NCI-H69 (cell line): ENCODE data around the gene MYO1D.

Experiments used
- DNase-seq: peaks from one replicate; lab custom pipeline; 2025; lab: John Stamatoyannopoulos, UW

Gene MYO1D

DNA sequence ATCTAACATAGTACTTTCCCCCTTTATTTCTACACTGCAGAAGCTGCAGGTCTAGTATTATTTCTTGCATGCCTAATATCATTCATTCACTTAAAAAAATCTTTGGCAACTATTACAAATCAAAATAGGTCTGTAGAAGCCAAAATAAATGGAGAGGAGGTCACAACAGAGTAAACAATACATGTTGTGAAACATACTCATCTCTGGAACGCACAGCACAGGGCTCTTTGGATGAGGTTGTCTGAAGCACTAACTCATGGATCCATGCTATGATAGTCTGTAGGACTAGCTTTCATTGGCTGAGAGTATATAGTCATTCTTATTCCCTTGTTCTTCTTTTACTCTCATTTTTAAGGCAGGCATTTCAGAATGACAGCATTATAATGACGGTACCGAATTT is 21.3 kb downstream of the MYO1D start:
- no peak for DNase-seq

- no peak for DNase-seq
These were observed 22.0 kb downstream of the MYO1D start for GRCh38 chr17:32854832-32855389.

DNA sequence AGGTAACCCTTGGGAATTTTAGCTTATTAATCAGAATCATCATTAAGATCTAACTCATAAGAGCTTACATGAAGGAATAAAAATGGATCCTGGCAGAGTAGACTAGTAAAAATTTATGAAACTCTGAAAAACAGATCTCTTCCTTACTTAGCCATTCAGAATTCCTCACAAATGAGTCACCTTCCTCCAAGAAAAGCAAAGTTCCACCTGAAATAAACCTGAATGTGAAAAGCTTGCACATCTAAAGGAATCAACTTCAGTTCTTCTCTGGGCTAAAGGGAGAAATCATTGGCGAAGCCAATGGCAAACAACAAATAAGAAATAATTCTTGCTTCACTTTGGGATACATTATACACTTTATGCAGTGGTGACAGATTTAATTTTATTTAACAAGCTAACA is 22.7 kb downstream of the MYO1D start:
- no peak for DNase-seq

DNA sequence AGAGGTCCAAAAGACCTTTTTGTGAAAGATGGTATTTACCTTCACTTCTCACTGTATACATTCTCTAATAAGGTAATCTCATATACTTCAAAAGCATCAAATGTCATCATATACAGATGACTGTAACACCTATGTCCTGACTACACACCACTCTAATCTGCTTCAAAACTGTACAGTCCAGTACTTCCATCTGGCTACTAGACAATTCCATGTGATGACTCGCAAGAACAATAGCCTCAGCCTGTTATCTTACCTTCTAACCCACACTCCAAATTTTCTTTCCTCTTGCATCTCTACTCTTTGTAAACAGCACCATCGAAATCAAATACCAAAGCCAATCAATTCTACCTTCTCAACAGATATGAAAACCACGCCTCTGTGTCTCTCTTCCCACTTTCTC is 24.1 kb downstream of the MYO1D start:
- no peak for DNase-seq

- DNase-seq: no peak
These were observed 27.0 kb downstream of the MYO1D start for GRCh38 chr17:32849879-32850278.

DNA sequence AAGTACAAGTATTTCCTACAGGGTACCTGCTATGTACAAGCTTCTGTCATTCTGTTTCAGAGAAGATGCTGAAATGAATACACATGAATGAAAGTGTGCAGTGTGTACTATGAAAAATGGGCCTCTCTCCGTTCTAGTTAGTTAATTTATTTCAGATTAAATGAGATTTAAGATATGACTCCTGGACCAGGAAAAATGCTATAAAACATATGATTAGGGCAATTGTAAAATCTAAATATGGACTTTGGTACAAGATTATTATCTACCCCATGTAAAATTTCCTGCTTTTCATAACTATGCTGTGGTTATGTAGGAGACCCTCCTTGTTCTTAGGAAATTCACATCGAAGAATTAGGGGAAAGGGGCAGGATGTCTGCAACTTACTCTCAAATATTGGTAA is 28.9 kb downstream of the MYO1D start:
- DNase-seq: no peak

DNA sequence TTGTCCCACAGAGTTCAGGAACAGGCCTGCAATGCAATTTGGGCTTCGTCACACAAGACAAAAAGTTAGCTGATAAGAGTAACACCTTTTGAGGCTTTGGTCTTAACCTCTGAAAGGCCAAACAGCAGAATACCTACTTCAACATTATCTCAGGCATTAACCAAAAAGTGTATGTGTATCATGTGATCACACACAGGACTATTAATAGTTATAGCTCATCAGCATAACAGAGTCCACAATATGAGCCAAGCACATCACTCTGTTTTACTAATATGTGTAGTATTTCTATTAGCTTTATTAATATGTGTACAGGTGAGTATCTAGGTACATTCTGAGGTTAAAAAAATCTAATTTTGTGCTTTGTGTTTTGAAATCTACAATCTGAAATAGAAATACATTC is 30.8 kb downstream of the MYO1D start:
- no peak for DNase-seq

- no peak for DNase-seq
These were observed 36.7 kb downstream of the MYO1D start for GRCh38 chr17:32840241-32840640.

DNA sequence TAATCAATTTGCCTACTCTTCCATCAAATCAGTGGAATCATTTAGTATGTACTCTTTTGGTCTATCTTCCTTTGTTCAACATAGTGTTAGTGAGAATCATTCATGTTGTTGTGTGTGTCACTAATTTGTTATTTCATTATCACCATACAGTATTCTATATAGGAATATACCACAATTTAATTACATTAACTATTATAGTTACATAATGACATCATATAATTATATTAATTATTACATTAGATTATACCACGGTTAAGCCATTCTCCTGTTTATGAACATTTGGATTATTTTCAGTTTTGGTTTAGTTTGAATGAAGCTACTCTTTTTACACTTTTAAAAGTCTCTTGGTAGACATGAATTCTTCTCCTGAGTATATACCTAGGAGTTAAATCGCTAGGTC is 40.4 kb downstream of the MYO1D start:
- DNase-seq: no peak

DNA sequence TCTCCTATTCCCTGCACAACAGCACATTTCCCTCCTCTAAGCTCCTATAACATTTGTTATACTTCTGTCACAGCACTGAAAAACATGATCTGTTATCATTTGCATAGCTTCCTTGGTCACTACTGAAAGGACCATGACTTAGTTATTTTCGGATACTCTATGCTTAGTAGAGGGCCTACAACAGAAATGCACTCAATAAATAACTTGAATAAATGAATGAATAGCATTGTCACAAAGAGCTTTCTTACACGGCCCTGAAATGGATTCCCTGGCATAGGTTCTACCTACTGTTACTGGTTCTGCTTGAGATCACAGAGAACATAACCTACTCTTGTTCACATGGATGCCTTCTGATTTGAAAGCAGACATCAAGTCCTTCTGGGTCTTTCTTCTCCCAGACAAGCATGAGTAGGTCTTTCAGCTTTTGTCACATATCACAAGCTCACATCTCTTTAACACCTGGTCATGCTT is 41.6 kb downstream of the MYO1D start:
- no peak for DNase-seq

DNA sequence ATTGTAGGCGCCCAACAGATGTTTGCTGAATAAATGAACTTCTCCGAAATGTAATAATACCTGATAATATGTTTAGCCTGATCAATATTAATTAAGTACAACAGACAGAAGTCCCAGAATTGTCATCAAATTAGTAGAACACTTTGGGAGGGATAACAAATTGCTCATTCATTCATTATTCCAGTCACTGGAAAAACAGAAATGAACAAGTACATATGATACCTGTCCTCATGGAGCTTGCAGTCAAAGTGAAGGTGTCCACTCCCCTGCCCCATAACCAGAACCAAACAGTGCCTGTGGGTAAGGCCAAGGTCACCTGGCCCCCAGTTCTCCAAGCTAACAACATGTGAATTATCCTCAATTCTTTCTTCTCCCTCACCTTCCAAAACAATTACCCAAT is 42.8 kb downstream of the MYO1D start:
- DNase-seq: no peak

- no peak for DNase-seq
These were observed 43.4 kb downstream of the MYO1D start for GRCh38 chr17:32833526-32833925.

DNA sequence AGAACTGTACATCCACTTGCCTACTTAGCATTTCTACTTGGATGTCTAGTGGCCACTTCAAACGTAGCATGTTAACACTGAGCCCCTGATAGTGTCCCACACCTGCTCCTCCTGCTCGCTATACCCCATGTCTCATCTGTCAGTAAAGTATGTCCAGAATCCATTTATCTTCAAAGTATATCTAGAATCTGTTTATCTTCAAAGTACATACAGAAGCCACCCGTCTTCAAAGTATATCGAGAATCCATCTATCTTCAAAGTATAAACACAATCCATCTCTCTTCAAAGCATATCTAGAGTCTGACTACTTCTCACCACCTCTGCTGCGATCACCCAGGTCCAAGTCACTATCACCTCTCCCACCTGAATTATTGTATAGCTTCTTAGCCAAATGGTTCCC is 43.8 kb downstream of the MYO1D start:
- DNase-seq: no peak

GRCh38 chr17:32831627-32832243 is 45.2 kb downstream of the MYO1D start:
- DNase-seq: no peak

DNA sequence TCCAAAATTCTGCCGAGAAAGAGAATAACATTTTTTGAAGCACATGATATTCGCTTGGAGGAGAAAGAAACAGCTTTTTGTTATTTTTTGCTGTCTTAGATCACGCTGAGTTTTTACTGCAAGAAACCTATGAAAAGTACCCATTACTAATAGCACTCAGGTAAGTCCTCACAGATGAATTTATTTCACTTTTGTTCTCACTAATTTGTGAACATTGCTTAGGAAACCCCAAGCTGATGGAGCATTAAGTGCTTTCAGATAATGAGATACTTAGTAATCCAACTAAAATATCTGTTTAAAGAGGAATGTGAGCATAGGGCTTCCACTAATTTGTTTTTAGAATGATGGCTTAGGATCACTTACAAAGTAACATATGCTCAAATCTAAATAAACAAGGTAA is 45.7 kb downstream of the MYO1D start:
- no peak for DNase-seq

DNA sequence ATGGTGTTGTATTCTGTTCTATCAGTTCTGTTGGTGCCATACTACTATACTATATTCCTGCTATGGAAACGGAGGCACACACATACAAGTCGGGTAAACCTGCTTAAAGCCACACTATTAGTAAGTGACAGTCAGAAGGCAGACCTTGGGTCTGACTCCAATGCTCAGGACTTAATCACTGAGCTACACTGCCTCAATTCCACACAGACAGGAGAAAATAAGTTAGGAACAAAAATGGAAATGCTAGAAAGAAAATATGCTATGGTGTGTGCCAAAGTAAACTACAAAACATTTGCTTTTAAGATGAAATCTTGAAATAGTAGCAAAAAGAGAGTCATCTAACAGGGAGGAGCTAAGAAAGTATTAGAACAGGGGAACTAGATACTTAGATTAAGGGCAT is 48.1 kb downstream of the MYO1D start:
- DNase-seq: peak; percentile 33

GRCh38 chr17:32827227-32827626 is 49.7 kb downstream of the MYO1D start:
- no peak for DNase-seq

DNA sequence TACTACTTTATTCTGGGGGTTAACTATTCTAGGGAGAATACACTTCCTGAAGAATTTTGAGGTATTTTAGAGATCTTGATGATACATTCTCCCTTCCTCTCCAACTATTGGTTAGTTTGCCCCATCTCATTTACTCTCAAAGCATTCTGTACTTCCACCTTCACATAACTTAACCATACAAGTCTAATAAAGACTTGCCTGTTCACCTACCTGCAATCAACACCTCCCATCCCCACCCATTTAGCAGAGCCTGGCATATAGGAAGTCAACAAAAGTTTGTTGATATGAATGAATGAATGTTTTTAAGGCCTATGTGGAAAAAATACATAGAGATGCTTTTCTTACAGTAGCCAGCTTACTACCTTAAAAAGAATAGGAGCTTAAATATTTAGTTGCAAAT is 50.8 kb downstream of the MYO1D start:
- no peak for DNase-seq

GRCh38 chr17:32824334-32824733 is 52.6 kb downstream of the MYO1D start:
- DNase-seq: no peak

DNA sequence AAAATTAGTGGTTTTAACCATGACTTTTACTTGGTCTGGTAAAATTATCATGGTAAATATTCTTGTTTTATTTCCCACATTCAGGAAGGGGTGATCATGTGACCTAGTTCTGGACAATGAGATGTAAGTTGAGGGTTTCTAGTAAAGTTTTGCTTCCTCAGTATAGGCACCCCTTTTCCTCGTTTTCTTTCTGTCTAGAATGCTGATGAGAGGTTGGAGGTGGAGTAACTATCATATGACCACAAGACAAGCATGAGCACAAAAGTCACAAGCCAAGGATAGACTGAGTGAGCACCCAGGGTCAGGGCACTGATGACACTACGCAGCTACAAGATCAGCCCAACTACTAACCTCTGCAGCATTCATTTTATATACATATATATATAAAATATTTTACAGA is 53.9 kb downstream of the MYO1D start:
- DNase-seq: peak; percentile 8

DNA sequence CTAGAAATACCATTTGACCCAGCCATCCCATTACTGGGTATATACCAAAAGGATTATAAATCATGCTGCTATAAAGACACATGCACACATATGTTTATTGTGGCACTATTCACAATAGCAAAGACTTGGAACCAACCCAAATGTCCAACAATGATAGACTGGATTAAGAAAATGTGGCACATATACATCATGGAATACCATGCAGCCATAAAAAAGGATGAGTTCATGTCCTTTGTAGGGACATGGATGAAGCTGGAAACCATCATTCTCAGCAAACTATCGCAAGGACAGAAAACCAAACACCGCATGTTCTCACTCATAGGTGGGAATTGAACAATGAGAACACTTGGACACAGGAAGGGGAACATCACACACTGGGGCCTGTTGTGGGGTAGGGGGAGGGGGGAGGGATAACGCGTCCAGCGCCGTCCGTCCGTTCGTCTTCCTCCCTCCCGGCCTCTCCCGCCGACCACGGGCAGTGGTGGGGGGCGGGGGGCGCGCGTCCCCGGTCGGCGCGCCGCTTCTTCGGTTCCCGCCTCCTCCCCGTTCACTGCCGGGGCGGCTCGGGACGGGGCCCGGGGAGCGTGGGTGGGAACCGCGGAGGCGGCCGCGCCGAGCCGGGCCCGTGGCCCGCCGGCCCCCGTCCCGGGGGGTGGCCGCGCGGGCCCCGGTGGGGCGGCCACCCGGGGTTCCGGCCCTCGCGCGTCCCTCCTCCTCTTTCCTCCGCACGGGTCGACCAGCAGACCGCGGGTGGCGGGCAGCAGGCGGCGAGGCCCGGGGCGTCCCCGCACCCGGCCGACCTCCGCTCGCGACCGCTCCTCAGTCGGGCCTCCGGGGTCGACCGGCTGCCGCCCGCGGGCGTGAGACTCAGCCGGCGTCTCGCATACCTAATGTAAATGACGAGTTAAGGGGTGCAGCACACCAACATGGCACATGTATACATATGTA is 54.7 kb downstream of the MYO1D start:
- peak; percentile 20 for DNase-seq

DNA sequence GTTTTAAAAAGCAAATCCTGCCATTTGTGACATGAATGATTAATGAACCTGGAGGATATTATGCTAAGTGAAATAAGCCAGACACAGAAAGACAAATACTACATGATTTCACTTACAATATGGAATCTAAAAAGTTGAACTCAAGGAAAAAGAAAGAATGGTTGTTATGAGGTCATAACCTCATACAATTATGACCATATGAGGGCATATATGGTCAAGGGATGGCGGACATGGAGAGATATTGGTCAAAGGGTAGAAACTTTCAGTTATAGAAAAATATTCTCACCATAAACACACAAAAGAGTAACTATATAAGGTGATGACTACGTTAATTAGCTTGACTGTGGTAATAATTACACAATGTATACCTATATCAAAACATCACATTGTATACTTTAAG is 56.5 kb downstream of the MYO1D start:
- no peak for DNase-seq

DNA sequence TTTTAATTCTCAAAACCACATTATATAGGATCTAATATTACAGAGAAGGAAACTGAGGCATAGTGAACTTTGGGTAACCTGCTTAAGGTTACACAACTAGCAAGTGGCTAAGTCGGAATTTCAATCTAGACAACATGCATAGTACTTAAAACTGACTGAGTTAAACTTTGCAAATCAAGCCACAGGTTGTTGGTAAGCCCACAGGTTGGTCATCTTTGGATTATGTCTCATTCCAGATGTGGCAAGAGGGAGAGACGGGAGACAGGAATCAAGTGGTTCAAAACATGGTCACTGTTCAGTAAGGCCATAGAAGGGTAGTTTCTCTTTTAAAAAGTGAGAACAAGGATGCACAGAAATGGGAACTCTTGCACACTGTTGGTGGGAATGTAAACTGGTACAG is 57.1 kb downstream of the MYO1D start:
- DNase-seq: no peak
